Measurements from ENCODE around the gene FAF2.

FAF2 gene

DNA sequence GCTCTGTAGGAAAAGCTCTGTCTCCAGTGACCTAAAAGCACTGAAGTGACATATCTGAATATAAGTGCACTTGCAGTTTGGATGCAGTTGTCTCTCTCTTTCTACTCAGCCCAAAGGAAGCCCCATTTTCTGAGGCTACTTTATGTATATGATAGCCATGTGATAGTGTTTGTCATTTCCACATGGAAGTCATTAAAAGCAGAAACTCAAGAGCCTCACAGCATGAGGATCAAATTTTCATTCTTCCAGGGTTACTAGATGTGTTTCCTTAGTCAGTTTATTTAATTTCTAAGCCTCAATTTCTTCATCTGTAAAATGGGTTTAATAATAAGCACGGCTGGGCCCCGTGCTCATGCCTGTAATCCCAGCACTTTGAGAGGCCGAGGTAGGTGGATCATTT is 52.3 kb downstream of the FAF2 start:
- TF ChIP-seq CTCF (conservative IDR thresholded peaks at IDR 0.05; ENCODE audit: low read depth, low read length) = no peak
- H3K4me3 ChIP-seq (ENCODE audit: low read length) = no peak overlapping the region
- no peak for DNase-seq (ENCODE audit: low read depth)

GRCh38 chr5:176501333-176501732 is 53.1 kb downstream of the FAF2 start:
- no peak overlapping the region for H3K4me3 ChIP-seq (ENCODE audit: low read length)
- TF ChIP-seq CTCF (conservative IDR thresholded peaks at IDR 0.05; ENCODE audit: low read depth, low read length) = no peak
- no peak for DNase-seq (ENCODE audit: low read depth)

DNA sequence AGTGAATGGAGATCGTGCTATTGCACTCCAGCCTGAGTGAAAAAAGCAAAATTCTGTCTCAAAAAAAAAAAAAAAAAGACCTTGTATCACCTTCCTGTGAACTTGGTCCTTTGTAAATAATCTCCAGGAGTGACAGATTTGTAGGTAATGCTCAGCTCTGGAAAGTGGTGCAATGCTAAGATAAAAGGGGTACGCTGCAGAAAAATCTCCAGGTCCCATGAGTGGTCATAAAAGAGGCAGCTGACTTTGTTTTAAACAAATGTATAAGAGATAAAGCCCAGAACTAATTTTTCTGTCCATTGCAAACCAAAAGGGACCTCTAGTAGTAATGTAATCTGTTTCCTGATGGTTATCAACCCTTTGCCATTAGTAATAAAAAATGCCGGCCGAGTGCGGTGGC is 55.3 kb downstream of the FAF2 start:
- H3K4me3 ChIP-seq (ENCODE audit: low read length) = no peak overlapping the region
- DNase-seq (ENCODE audit: low read depth) = no peak
- TF ChIP-seq CTCF (conservative IDR thresholded peaks at IDR 0.05; ENCODE audit: low read depth, low read length) = no peak

GRCh38 chr5:176507911-176508310 is 59.7 kb downstream of the FAF2 start:
- TF ChIP-seq CTCF (conservative IDR thresholded peaks at IDR 0.05; ENCODE audit: low read depth, low read length) = no peak
- no peak overlapping the region for H3K4me3 ChIP-seq (ENCODE audit: low read length)
- DNase-seq (ENCODE audit: low read depth) = no peak

DNA sequence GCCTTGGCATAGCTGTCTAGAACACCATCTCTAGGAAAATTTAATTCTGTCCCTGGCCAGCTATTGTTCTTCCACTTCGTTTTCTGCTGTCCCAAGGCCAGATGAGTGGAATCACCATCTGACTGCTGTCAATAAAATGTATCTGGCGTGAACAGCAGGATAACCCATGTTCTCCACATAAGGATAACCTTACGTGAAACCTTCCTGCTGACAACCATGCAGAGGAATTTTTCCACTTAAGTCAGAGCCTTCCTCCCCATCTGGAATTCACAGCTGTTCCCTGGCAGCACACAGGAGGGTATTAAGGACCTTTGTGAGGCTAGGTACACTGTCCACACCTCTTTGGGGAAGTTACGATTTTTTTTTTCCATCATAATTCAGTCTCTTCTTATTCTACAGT is 60.4 kb downstream of the FAF2 start:
- no peak for TF ChIP-seq CTCF (conservative IDR thresholded peaks at IDR 0.05; ENCODE audit: low read depth, low read length)
- DNase-seq (ENCODE audit: low read depth) = no peak
- no peak overlapping the region for H3K4me3 ChIP-seq (ENCODE audit: low read length)

DNA sequence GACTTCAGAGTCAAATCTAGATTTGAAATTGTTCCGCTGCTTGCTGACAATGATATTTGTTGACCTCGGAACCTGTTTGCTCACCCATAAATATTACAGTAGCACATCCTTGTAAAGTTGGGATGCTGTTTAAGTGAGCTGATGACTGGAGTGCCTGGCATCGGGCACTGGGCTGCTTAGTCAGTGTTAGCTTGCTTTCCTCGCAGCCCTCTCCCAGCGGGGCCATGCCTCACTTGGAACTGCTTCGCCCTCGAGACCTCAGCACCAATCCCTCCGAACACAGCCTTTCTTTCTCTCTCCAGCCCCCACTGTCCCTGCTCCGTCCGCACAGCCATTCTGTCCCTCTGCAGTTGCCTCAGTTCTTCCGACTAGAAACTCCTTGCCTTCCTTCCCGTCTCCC is 65.6 kb downstream of the FAF2 start:
- no peak overlapping the region for H3K4me3 ChIP-seq (ENCODE audit: low read length)
- TF ChIP-seq CTCF (conservative IDR thresholded peaks at IDR 0.05; ENCODE audit: low read depth, low read length) = no peak

GRCh38 chr5:176514244-176514950 is 66.2 kb downstream of the FAF2 start:
- no peak overlapping the region for H3K4me3 ChIP-seq (ENCODE audit: low read length)
- TF ChIP-seq CTCF (conservative IDR thresholded peaks at IDR 0.05; ENCODE audit: low read depth, low read length) = no peak
- DNase-seq (ENCODE audit: low read depth) = no peak

More for the DNA sequence above, 65.6 kb downstream of the FAF2 start:
- DNase-seq (ENCODE audit: low read depth) = no peak
